HEK293 (cell line): Measurements from ENCODE around the gene RTN3.

ENCODE experiments used
- BCL11B ChIP-seq: fragments of 450-650 bp; formaldehyde crosslinking; IDR thresholded peaks from 2 replicates; pipeline ENCODE4 v1.5.1; 2016; ENCODE audit warnings: low read depth, missing biosample characterization, missing genetic modification characterization
- GLI4 ChIP-seq: fragments of 450-650 bp; formaldehyde crosslinking; IDR thresholded peaks from 2 replicates; pipeline ENCODE4 v1.5.1; 2016; ENCODE audit warnings: missing biosample characterization, missing genetic modification characterization
- IKZF3 ChIP-seq: fragments of 450-650 bp; IDR thresholded peaks from 2 replicates; pipeline ENCODE4 v1.5.0; 2018; ENCODE audit warnings: missing biosample characterization, mild to moderate bottlenecking, missing genetic modification characterization, moderate library complexity
- KLF17 ChIP-seq: fragments of 450-650 bp; formaldehyde crosslinking; IDR thresholded peaks from 2 replicates; pipeline ENCODE4 v1.5.1; 2016; ENCODE audit warnings: missing biosample characterization, missing genetic modification characterization
- MZF1 ChIP-seq: fragments of 450-650 bp; formaldehyde crosslinking; IDR thresholded peaks from 2 replicates; pipeline ENCODE4 v1.5.1; 2017; ENCODE audit warnings: missing biosample characterization, missing genetic modification characterization, borderline replicate concordance
- PRDM1 ChIP-seq: fragments of 450-650 bp; formaldehyde crosslinking; IDR thresholded peaks from 2 replicates; pipeline ENCODE4; 2016; ENCODE audit warnings: missing biosample characterization, missing genetic modification characterization
- SALL2 ChIP-seq: fragments of 450-650 bp; formaldehyde crosslinking; IDR thresholded peaks from 2 replicates; pipeline ENCODE4 v1.5.0; 2017; ENCODE audit warnings: missing biosample characterization, mild to moderate bottlenecking, missing genetic modification characterization, borderline replicate concordance
- SCRT2 ChIP-seq: fragments of 450-650 bp; formaldehyde crosslinking; IDR thresholded peaks from 2 replicates; pipeline ENCODE4 v1.5.1; 2016; ENCODE audit warnings: missing biosample characterization, missing genetic modification characterization
- SP7 ChIP-seq: fragments of 450-650 bp; formaldehyde crosslinking; IDR thresholded peaks from 2 replicates; pipeline ENCODE4 v1.5.1; 2016; ENCODE audit warnings: missing biosample characterization, missing genetic modification characterization
- ZBTB44 ChIP-seq: fragments of 450-650 bp; IDR thresholded peaks from 2 replicates; pipeline ENCODE4 v1.5.1; 2018; ENCODE audit warnings: missing biosample characterization, mild to moderate bottlenecking, missing genetic modification characterization
- ZBTB6 ChIP-seq: fragments of 450-650 bp; formaldehyde crosslinking; IDR thresholded peaks from 2 replicates; pipeline ENCODE4 v1.5.1; 2017; ENCODE audit warnings: missing biosample characterization, missing genetic modification characterization
- ZFHX2 ChIP-seq: fragments of 450-650 bp; formaldehyde crosslinking; conservative IDR thresholded peaks from 2 replicates; pipeline ENCODE4 v1.5.1; 2016; ENCODE audit warnings: missing biosample characterization, missing genetic modification characterization
- ZNF24 ChIP-seq: fragments of 450-650 bp; formaldehyde crosslinking; IDR thresholded peaks from 2 replicates; pipeline ENCODE4 v1.5.1; 2016; ENCODE audit warnings: missing biosample characterization, missing genetic modification characterization
- ZNF335 ChIP-seq: fragments of 450-650 bp; formaldehyde crosslinking; conservative IDR thresholded peaks from 2 replicates; pipeline ENCODE4 v1.5.1; 2016; ENCODE audit warnings: missing biosample characterization, missing genetic modification characterization
- ZNF341 ChIP-seq: fragments of 450-650 bp; formaldehyde crosslinking; IDR thresholded peaks from 2 replicates; pipeline ENCODE4; 2016; ENCODE audit warnings: low read depth, missing biosample characterization, missing genetic modification characterization
- ZNF37A ChIP-seq: fragments of 450-650 bp; IDR thresholded peaks from 2 replicates; pipeline ENCODE4 v1.5.1; 2018; ENCODE audit warnings: missing biosample characterization, missing genetic modification characterization
- ZNF529 ChIP-seq: fragments of 450-650 bp; formaldehyde crosslinking; IDR thresholded peaks from 2 replicates; pipeline ENCODE4 v1.5.1; 2017; ENCODE audit warnings: missing genetic modification characterization, missing biosample characterization; ENCODE audit not compliant: insufficient replicate concordance
- ZNF530 ChIP-seq: fragments of 450-650 bp; formaldehyde crosslinking; IDR thresholded peaks from 2 replicates; pipeline ENCODE4 v1.5.1; 2016; ENCODE audit warnings: low read depth, missing biosample characterization, missing genetic modification characterization
- ZNF555 ChIP-seq: fragments of 450-650 bp; formaldehyde crosslinking; conservative IDR thresholded peaks from 2 replicates; pipeline ENCODE4 v1.5.1; 2017; ENCODE audit warnings: missing biosample characterization, mild to moderate bottlenecking, missing genetic modification characterization, inconsistent platforms
- ZNF560 ChIP-seq: fragments of 450-650 bp; formaldehyde crosslinking; IDR thresholded peaks from 2 replicates; pipeline ENCODE4 v1.5.1; 2017; ENCODE audit warnings: missing biosample characterization, missing genetic modification characterization, borderline replicate concordance
- ZNF561 ChIP-seq: fragments of 450-650 bp; IDR thresholded peaks from 2 replicates; pipeline ENCODE4 v1.5.1; 2018; ENCODE audit warnings: missing biosample characterization, missing genetic modification characterization, borderline replicate concordance
- ZNF600 ChIP-seq: fragments of 450-650 bp; formaldehyde crosslinking; IDR thresholded peaks from 2 replicates; pipeline ENCODE4 v1.5.1; 2016; ENCODE audit warnings: missing biosample characterization, missing genetic modification characterization
- ZNF621 ChIP-seq: fragments of 450-650 bp; formaldehyde crosslinking; IDR thresholded peaks from 2 replicates; pipeline ENCODE4 v1.5.1; 2017; ENCODE audit warnings: missing biosample characterization, missing genetic modification characterization
- ZNF670 ChIP-seq: fragments of 450-650 bp; formaldehyde crosslinking; IDR thresholded peaks from 2 replicates; pipeline ENCODE4 v1.5.1; 2016; ENCODE audit warnings: missing biosample characterization, missing genetic modification characterization, low read depth
- ZNF777 ChIP-seq: fragments of 450-650 bp; formaldehyde crosslinking; IDR thresholded peaks from 2 replicates; pipeline ENCODE4 v1.5.1; 2017; ENCODE audit warnings: missing biosample characterization, missing genetic modification characterization, borderline replicate concordance

RTN3 gene

GRCh38 chr11:63680834-63681320 lies 423 bp upstream of the RTN3 start (continued):
- TF ChIP-seq ZBTB44 (tag by site-specific recombination) (no peak), PRDM1 (tag by site-specific recombination) (no peak), ZNF560 (tag by site-specific recombination) (no peak), GLI4 (tag by site-specific recombination) (no peak), ZNF555 (tag by site-specific recombination) (no peak), ZNF530 (tag by site-specific recombination) (no peak), ZNF335 (tag by site-specific recombination) (peak; percentile 79), ZNF341 (tag by site-specific recombination) (no peak), ZNF24 (tag by site-specific recombination) (no peak), KLF17 (tag by site-specific recombination) (no peak), ZFHX2 (peak; percentile 52), SCRT2 (tag by site-specific recombination) (peak; percentile 75), ZNF777 (no peak), ZNF621 (tag by site-specific recombination) (no peak), ZNF37A (tag by site-specific recombination) (no peak), SP7 (0 out of 2 replicates have a peak, but pooled peaks have one; percentile 3), ZNF529 (no peak), BCL11B (tag by site-specific recombination) (no peak), ZBTB6 (tag by site-specific recombination) (no peak), IKZF3 (peak; percentile 78), MZF1 (peak; percentile 60; the same call in 1 of the 2 replicates), ZNF561 (tag by site-specific recombination) (0 out of 2 replicates have a peak, but pooled peaks have one; percentile 17), ZNF670 (tag by site-specific recombination) (no peak), SALL2 (no peak), ZNF600 (no peak)
